Gastroesophageal sphincter (tissue), 3 donors: Measurements from ENCODE around the gene TEX29.

Experiments used
- EP300 ChIP-seq: sonication (generic); formaldehyde crosslinking; IDR thresholded peaks from one replicate; pipeline ENCODE4 v1.6.1; 2017; ENCODE audit warnings: antibody characterized with exemption, mild to moderate bottlenecking
- POLR2A ChIP-seq, 2 donors: fragments of 450-650 bp; IDR thresholded peaks; one replicate each; pipeline ENCODE4 v1.6.1; 2017; ENCODE audit warnings: antibody characterized with exemption in 2 of 2, mild to moderate bottlenecking in 2 of 2, moderate library complexity in 1 of 2
- POLR2AphosphoS5 ChIP-seq: sonication (generic); formaldehyde crosslinking; IDR thresholded peaks from one replicate; pipeline ENCODE4 v1.6.1; 2017; ENCODE audit warnings: antibody characterized with exemption
- TF ChIP-seq, protein P1 (sequence below), 4 experiments: fragments of 200-600 bp in 2 of 4; fragments of 450-650 bp in 2 of 4; sonication (generic) in 1 of 4; IDR thresholded peaks; one replicate each; pipeline ENCODE4 v1.5.1; 2017 to 2019; ENCODE audit warnings: antibody characterized with exemption in 4 of 4, mild to moderate bottlenecking in 2 of 4, moderate library complexity in 2 of 4

- TF ChIP-seq, protein P1, sequence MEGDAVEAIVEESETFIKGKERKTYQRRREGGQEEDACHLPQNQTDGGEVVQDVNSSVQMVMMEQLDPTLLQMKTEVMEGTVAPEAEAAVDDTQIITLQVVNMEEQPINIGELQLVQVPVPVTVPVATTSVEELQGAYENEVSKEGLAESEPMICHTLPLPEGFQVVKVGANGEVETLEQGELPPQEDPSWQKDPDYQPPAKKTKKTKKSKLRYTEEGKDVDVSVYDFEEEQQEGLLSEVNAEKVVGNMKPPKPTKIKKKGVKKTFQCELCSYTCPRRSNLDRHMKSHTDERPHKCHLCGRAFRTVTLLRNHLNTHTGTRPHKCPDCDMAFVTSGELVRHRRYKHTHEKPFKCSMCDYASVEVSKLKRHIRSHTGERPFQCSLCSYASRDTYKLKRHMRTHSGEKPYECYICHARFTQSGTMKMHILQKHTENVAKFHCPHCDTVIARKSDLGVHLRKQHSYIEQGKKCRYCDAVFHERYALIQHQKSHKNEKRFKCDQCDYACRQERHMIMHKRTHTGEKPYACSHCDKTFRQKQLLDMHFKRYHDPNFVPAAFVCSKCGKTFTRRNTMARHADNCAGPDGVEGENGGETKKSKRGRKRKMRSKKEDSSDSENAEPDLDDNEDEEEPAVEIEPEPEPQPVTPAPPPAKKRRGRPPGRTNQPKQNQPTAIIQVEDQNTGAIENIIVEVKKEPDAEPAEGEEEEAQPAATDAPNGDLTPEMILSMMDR (IDR thresholded peaks at IDR 0.05), result no peak
- no peak for TF ChIP-seq POLR2AphosphoS5
- no peak for TF ChIP-seq POLR2A (IDR thresholded peaks at IDR 0.05)
- no peak for TF ChIP-seq EP300
Observed at GRCh38 chr13:111295886-111296285, 24.6 kb upstream of the TEX29 start.
